ENCODE results near the gene TNRC18.
"Not testable (repeated sequence)": the region's sequence is repeated elsewhere in the genome, so short reads cannot be mapped to it uniquely, and the experiment has no call there.

Gene TNRC18

DNA sequence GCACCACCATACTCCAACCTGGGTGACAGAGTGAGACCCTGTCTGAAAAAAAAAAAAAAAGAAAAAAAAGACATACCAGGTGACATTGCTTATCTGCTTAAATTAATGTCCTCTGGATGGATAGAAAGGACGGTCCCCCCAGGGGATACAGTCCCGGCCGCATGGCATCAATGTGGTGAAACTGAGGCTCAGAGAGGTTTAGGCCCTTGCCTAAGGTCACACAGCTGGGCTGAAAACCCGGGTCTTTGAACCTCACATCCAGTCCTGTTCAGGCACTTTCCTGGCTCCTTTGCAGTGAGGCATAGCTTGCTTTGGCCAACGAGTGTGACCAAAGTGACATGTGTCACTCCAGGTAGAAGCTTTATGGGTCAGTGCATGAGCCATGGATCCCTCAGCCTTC, 136.3 kb downstream of the TNRC18 start:
- H3K9ac ChIP-seq (ENCODE audit: low read length); H3K27ac ChIP-seq (ENCODE audit: low read depth, low read length); H3K4me3 ChIP-seq (ENCODE audit: low read length); H3K4me1 ChIP-seq (ENCODE audit: control insufficient read depth, insufficient read depth, low read length); H3K36me3 ChIP-seq (ENCODE audit: control insufficient read depth, insufficient read depth, low read length); H3K27me3 ChIP-seq (ENCODE audit: control insufficient read depth, insufficient read depth, low read length): not testable (repeated sequence)

DNA sequence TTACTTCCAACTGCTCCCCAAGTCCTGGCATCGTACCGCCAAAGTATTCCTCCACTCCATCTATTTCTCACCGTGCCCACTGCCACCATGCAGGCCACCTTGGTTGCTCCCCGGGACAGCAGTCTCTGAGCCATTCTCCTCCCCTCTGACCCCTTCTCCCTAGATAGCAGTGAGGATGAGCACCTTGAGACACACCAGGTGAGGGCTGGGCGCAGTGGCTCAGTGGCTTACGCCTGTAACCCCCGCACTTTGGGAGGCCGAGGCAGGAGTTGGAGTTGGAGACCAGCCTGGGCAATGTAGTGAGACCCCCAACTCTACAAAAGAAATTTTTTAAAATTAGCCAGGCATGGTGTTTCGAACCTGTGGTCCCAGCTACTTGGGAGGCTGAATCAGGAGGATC, 136.7 kb downstream of the TNRC18 start:
- H3K27ac ChIP-seq (ENCODE audit: low read depth, low read length) = no peak overlapping the region
- H3K4me3 ChIP-seq (ENCODE audit: low read length) = no peak overlapping the region
- no peaks in the 10 kb centered on the region for H3K36me3 ChIP-seq (ENCODE audit: control insufficient read depth, insufficient read depth, low read length)
- no peaks in the 10 kb centered on the region for H3K4me1 ChIP-seq (ENCODE audit: control insufficient read depth, insufficient read depth, low read length)
- peaks cover 3% of the 10 kb centered on the region for H3K27me3 ChIP-seq (ENCODE audit: control insufficient read depth, insufficient read depth, low read length)
- H3K9ac ChIP-seq (ENCODE audit: low read length) = no peak overlapping the region

GRCh38 chr7:5284304-5285281, 139.0 kb downstream of the TNRC18 start:
- H3K36me3 ChIP-seq (ENCODE audit: control insufficient read depth, insufficient read depth, low read length) = no peaks in the 10 kb centered on the region
- no peak overlapping the region for H3K9ac ChIP-seq (ENCODE audit: low read length)
- peaks cover 3% of the 10 kb centered on the region for H3K27me3 ChIP-seq (ENCODE audit: control insufficient read depth, insufficient read depth, low read length)
- H3K4me3 ChIP-seq (ENCODE audit: low read length) = no peak overlapping the region
- H3K27ac ChIP-seq (ENCODE audit: low read depth, low read length) = no peak overlapping the region
- no peaks in the 10 kb centered on the region for H3K4me1 ChIP-seq (ENCODE audit: control insufficient read depth, insufficient read depth, low read length)

DNA sequence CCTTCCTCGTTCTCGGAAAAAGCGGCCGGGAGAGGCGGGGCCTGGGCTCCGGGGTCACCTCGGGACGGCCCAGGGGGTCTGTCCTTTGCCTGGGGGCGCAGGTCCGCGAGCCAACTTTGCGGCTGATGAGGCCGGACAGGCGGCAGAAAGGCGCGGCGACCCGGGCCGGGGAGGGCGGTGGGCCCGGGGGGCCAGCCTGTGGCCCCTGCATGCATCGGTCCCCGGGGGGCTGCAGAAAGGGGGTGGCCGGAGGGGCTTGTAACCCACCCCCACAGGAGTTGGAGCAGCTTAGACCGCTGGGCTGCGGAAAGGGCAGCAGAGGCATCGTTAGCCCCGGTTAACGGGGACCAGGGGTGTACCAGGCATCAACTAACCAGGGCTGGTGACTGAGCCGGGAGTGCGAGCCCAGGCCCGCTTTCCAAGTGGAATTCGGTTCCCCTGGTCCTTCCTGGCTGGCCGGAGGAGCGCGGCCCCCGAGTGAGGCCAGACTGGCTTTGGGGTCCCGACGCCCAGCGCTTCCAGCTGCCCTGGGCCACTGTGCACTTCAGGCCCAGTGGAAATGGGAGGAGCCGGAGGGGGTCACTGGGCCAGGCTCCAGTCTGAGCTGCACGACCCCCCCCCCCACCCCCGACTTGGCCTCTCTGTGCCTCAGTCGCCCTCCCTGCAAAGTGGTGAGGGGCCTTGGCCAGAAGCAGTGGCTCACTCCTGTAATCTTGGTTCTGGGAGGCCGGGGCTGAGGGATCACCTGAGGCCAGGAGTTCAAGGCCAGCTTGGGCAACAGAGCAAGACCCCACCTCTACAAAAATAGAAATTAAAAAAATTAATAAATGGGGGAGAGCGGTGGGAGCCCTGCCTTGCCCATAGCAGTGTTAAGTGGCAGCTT, 140.0 kb downstream of the TNRC18 start:
- H3K27ac ChIP-seq (ENCODE audit: low read depth, low read length) = no peak overlapping the region
- no peaks in the 10 kb centered on the region for H3K4me1 ChIP-seq (ENCODE audit: control insufficient read depth, insufficient read depth, low read length)
- H3K9ac ChIP-seq (ENCODE audit: low read length) = no peak overlapping the region
- H3K27me3 ChIP-seq (ENCODE audit: control insufficient read depth, insufficient read depth, low read length) = peaks cover 3% of the 10 kb centered on the region
- peak overlapping the region; percentile 36 for H3K4me3 ChIP-seq (ENCODE audit: low read length)
- H3K36me3 ChIP-seq (ENCODE audit: control insufficient read depth, insufficient read depth, low read length) = no peaks in the 10 kb centered on the region

DNA sequence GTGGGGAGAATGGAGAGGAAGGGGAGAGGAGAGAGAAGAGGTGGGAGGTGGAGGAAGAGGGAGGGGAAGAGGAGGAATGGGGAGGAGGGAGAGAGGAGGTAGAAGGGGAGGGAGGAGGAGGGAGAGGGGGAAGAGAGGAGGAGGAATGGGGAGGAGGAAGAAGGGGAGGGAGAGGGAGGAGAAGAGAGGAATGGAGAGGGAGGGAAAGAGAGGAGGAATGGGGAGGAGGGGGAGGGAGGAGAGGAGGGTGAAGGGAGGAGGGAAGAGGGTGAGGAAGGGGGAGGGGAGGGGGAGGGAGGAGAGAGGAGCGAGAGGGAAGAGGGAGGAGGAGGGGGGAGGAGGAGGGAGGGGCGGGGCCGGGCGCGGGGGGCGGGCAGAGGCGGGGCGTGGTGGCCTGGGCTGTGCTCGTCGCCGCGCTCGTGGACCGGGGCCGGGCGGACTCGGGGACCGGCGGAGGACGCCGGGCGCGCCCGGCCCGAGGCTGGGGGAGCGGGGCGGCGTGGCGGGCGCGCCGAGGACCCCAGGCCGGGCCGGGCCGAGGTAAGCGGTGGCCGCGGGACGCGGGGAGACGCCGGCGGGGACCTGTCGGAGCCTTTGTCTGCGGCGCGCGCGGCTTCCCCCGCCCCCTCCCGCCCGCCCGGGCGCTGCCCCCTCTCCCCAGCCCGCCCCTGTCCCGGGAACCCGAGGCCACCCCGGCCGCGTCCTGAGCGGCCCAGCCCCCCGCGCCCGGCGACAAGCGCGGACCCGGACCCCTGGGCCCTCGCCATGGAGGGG, 140.9 kb downstream of the TNRC18 start, which contains the start of gene SLC29A4:
SLC29A4 (plus strand) TSS at position 401 of the 774 bp plus-strand sequence. CDS start 4,874 bp downstream, outside the sequence.
- no peak within 1 kb of the TSS for H3K9ac ChIP-seq (ENCODE audit: low read length)
- peaks cover 3% of the 10 kb centered on the region for H3K27me3 ChIP-seq (ENCODE audit: control insufficient read depth, insufficient read depth, low read length)
- H3K4me3 ChIP-seq (ENCODE audit: low read length) = peak within 1 kb of the TSS; percentile 36
- no peaks in the 10 kb centered on the region for H3K4me1 ChIP-seq (ENCODE audit: control insufficient read depth, insufficient read depth, low read length)
- H3K27ac ChIP-seq (ENCODE audit: low read depth, low read length) = no peak within 1 kb of the TSS
- no peaks in the 10 kb centered on the region for H3K36me3 ChIP-seq (ENCODE audit: control insufficient read depth, insufficient read depth, low read length)

DNA sequence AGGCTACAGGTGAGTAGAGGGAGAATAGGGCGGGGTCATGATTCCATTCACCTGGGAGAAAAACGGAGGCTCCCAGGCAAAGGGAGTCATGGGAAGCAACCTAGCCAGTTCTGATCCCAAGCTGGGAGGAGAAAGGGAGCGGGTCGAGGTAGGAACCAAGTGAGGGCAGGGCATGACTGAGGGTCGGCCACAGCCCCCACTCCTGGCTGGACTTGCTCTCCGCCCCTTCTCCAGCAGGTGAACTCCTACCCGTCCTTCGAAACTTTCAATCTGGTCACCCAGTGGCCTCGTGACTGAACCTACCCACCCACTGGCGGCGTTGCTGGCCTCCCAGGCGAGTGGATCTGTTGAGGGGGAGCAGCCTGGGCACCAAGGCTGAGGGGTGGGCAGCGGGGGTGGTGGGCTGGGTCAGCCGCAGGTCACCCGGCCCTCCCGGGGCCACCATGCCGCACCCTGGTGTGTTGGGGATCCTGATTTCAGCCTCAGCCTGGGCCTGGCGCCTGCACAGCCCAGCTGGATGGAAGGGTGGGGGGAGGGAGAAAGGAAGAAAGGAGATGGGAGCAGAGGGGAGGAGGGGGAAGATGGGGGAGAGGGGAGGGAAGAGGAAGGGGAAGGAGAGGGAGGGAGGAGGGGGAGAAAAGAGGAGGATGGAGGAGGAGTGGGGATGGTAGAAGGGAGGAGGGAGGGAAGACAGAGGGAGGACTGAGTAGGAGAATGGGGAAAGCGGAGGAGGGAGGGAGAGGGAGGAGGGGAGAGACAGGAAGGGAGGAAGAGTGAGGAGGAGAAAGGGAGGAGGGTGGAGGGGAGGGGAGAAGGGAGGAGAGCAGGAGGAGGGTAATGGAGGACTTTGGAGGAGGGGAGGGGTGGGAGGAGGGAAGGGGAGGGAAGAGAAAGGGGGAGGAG, 141.8 kb downstream of the TNRC18 start:
- not testable (repeated sequence) for H3K27me3 ChIP-seq (ENCODE audit: control insufficient read depth, insufficient read depth, low read length); H3K9ac ChIP-seq (ENCODE audit: low read length); H3K4me3 ChIP-seq (ENCODE audit: low read length); H3K4me1 ChIP-seq (ENCODE audit: control insufficient read depth, insufficient read depth, low read length); H3K36me3 ChIP-seq (ENCODE audit: control insufficient read depth, insufficient read depth, low read length); H3K27ac ChIP-seq (ENCODE audit: low read depth, low read length)

GRCh38 chr7:5279734-5280133, 143.9 kb downstream of the TNRC18 start:
- Histone ChIP-seq H3K9ac (ENCODE audit: low read length) (no peak overlapping the region), H3K4me3 (ENCODE audit: low read length) (no peak overlapping the region), H3K36me3 (ENCODE audit: control insufficient read depth, insufficient read depth, low read length) (no peaks in the 10 kb centered on the region), H3K27me3 (ENCODE audit: control insufficient read depth, insufficient read depth, low read length) (peaks cover 3% of the 10 kb centered on the region), H3K4me1 (ENCODE audit: control insufficient read depth, insufficient read depth, low read length) (no peaks in the 10 kb centered on the region), H3K27ac (ENCODE audit: low read depth, low read length) (no peak overlapping the region)

GRCh38 chr7:5278766-5279165, 144.9 kb downstream of the TNRC18 start:
- Histone ChIP-seq H3K27me3 (ENCODE audit: control insufficient read depth, insufficient read depth, low read length) (peaks cover 3% of the 10 kb centered on the region), H3K27ac (ENCODE audit: low read depth, low read length) (no peak overlapping the region), H3K4me3 (ENCODE audit: low read length) (no peak overlapping the region), H3K36me3 (ENCODE audit: control insufficient read depth, insufficient read depth, low read length) (no peaks in the 10 kb centered on the region), H3K4me1 (ENCODE audit: control insufficient read depth, insufficient read depth, low read length) (no peaks in the 10 kb centered on the region), H3K9ac (ENCODE audit: low read length) (no peak overlapping the region)

- H3K36me3 ChIP-seq (ENCODE audit: control insufficient read depth, insufficient read depth, low read length) = no peaks in the 10 kb centered on the region
- H3K27ac ChIP-seq (ENCODE audit: low read depth, low read length) = no peak overlapping the region
- no peaks in the 10 kb centered on the region for H3K4me1 ChIP-seq (ENCODE audit: control insufficient read depth, insufficient read depth, low read length)
- no peaks in the 10 kb centered on the region for H3K27me3 ChIP-seq (ENCODE audit: control insufficient read depth, insufficient read depth, low read length)
- no peak overlapping the region for H3K4me3 ChIP-seq (ENCODE audit: low read length)
- H3K9ac ChIP-seq (ENCODE audit: low read length) = no peak overlapping the region
Observed at GRCh38 chr7:5276611-5277010, 147.0 kb downstream of the TNRC18 start.

GRCh38 chr7:5276123-5276522, 147.5 kb downstream of the TNRC18 start:
- H3K27ac ChIP-seq (ENCODE audit: low read depth, low read length); H3K4me3 ChIP-seq (ENCODE audit: low read length); H3K9ac ChIP-seq (ENCODE audit: low read length); H3K4me1 ChIP-seq (ENCODE audit: control insufficient read depth, insufficient read depth, low read length); H3K27me3 ChIP-seq (ENCODE audit: control insufficient read depth, insufficient read depth, low read length); H3K36me3 ChIP-seq (ENCODE audit: control insufficient read depth, insufficient read depth, low read length): not testable (repeated sequence)

- H3K27ac ChIP-seq (ENCODE audit: low read depth, low read length); H3K27me3 ChIP-seq (ENCODE audit: control insufficient read depth, insufficient read depth, low read length): not testable (repeated sequence)
Observed at GRCh38 chr7:5275510-5275909, 148.1 kb downstream of the TNRC18 start.

More at GRCh38 chr7:5275510-5275909, 148.1 kb downstream of the TNRC18 start:
- not testable (repeated sequence) for H3K9ac ChIP-seq (ENCODE audit: low read length); H3K4me1 ChIP-seq (ENCODE audit: control insufficient read depth, insufficient read depth, low read length); H3K4me3 ChIP-seq (ENCODE audit: low read length); H3K36me3 ChIP-seq (ENCODE audit: control insufficient read depth, insufficient read depth, low read length)

Measured in rectal smooth muscle tissue (tissue), 1 donor.